ENCODE data around the gene TIMM44.

The TIMM44 gene

DNA sequence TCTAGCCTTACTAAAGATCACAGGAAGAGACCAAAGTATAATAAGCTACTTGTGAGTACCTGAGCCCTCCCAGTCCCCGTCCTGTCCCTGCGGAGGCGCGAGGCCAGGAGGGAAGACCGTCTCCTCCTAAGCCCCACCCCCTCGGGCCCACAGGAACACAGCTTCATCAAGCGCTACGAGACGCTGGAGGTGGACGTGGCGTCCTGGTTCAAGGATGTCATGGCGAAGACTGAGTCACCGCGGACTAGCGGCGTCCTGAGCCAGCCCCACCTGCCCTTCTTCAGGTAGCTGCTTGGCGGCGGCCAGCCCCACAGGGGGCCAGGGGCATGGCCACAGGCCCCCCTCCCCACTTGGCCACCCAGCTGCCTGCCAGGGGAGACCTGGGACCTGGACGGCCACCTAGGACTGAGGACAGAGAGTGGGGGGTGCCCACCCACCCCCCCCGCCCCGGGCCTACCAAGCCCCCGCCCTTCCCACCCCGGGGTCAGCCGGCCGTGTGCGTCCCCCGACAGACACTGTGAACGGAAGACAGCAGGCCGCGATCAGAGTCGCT lies 31.2 kb downstream of the TIMM44 start:
- DNase-seq, result no peak

DNA sequence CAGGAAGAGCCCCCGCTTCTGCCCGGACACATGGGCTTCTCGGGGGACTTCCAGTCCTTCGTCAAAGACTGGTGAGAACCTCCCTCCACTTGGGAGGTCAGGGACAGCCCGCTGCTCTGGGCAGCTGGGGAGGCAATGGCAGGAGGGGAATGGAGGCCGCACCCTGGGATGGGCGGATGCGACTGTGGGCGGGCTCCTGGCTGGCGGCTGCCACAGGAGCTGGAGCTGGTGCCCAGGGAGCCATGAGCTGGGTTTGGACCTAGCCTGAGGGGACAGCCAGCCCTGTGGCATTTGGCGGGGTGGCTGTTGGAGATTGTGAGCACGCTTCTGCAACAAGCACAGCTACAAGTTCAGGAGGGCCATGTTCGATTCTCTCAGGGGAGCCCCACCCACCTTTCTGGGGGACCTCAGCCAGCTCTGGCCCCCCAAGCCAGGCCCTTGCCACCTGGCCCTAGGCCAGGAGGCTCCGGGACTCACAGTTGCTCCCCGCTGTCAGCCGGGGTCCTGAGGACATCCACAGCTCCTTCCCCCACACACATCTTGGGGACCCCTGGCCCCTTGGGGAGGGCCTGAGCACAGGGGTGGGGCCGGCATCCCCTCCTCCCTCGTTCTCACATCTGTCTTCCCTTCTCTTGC lies 31.8 kb downstream of the TIMM44 start:
- no peak for DNase-seq

DNA sequence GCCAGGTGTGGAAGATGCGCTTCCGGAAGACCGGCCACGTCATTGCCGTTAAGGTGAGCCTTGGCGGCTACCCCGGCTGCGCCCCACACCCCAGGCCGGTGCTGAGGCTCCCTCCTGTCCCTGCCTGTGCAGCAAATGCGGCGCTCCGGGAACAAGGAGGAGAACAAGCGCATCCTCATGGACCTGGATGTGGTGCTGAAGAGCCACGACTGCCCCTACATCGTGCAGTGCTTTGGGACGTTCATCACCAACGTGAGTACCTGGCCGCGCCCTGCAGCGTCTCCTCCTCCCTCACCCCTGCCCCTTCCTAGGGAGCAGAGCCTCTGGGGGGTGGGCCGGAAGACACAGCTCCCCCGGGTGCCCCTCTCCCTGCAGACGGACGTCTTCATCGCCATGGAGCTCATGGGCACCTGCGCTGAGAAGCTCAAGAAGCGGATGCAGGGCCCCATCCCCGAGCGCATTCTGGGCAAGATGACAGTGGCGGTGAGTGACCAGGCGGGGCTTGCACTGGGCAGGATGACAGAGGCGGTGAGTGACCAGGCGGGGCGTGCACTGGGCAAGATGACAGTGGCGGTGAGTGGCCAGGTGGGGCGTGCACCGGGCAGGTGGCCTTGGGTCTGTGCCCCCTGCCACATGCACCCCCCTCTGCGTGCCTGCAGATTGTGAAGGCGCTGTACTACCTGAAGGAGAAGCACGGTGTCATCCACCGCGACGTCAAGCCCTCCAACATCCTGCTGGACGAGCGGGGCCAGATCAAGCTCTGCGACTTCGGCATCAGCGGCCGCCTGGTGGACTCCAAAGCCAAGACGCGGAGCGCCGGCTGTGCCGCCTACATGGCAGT lies 32.9 kb downstream of the TIMM44 start:
- no peak for DNase-seq

DNA sequence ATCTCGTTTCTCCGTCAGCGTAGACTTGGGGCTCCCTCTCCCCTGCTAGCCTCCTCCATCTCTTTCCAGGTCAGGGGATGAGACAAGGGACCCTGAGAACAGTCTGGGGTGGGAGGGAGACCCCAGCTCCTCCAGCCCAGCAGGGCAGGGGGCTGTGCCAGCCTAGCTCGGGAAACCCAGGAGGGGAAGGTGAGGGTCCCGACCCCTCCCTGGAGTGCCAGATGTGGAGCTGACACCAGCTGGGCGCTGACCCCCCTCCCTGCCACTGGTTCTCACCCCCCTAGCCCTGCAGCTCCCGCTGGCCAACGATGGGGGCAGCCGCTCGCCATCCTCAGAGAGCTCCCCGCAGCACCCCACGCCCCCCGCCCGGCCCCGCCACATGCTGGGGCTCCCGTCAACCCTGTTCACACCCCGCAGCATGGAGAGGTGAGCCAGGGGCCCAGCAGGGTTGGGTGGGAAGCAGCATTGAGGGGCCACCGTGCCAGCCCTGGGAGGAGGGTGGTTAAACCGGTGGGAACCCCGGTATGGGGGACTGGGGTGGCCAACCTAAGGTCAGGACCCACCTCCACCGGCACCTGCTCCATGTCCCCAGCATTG lies 33.9 kb downstream of the TIMM44 start:
- DNase-seq, result no peak

GRCh38 chr19:7908742-7909461 lies 34.6 kb downstream of the TIMM44 start:
- no peak for DNase-seq

DNA sequence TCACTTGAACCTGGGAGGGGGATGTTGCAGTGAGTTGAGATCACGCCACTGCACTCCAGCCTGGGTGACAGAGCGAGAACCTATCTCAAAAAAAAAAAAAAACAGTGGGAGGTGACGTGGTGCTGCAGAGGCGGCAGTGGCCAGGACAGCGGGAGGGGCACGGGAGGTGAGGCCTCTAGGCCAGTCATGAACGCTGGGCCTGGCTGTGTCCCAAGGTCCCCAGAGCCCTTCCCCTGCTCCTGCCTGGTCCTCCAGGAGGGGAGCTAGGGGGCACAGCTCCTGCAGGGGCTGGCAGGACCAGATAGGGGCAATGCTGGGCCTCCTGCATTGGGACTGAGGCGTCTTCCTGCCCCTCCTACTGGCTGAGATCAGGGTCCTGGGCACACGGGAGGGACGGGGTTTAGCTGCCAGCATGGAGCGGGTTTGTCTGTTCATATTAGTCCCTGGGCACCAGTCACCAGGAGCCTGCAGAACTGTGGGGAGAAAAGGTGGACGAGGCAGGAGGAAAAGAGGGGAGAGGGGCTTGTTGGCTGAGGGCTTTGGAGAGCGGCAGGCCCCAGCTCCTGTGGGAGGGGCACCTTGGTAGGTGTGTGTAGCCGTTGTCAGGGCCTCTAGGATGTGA lies 35.3 kb downstream of the TIMM44 start:
- no peak for DNase-seq

DNA sequence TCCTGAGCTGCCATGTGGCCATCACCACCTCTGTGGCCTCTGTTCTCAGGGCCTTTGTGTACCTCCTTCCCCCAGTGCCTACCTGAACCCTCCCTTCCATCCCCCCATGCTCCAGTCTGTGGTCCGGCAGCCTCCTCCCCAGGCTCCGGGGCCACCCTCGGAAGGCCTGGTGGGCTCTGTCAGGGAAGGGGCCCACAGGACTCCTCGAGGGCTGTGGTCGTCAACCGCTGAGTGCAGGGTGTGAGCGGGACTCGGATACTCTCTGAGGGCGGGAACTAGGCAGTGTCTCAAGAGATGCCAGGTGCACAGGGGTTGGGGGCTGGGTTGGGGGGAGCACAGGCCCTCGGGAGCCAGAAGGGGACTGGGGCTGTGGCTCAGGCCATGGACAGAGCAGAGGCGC lies 35.9 kb downstream of the TIMM44 start:
- DNase-seq, result no peak

DNA sequence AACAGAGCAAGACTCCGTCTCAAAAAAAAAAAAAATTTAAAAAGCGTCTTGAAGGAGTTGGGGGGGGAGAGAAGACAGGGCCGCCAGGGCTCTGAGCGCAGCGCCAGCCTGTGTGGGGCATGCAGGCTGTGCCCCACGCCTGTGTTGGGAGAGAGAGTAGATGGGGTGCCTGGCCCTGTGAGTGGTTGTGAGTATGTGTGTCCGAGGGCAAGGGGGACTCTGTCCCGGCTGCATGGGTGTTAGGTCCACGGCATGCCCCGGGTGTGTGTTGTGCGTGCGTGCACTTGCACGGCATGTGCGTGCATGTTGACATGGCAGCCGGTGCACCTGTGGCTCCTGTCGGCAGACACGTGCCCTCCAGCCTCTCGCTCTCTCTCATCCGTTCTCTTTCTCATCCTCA lies 36.3 kb downstream of the TIMM44 start:
- no peak for DNase-seq

DNA sequence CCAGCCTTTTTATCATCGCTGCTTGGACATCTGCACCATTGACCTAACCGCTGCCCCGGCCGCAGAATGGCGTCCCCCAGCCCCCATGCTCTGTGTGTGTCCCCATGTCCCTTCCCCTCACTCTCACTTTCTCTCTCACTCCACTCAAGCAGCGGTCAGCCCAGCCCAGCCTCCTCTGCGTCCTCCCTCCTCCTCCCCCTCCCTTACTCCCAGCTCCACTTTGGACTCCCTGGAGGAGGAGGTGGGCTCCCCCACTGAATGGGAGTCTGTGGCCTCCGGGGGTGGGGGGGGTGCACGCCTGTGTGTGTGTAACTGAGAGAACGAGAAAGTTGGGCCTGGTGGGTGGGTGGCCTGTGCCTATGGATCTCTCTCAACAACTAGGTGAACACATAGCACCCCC lies 37.6 kb downstream of the TIMM44 start:
- no peak for DNase-seq

- no peak for DNase-seq
Measured at GRCh38 chr19:7905268-7905667, 38.2 kb downstream of the TIMM44 start.

- no peak for DNase-seq
Measured at GRCh38 chr19:7904074-7905020, 39.1 kb downstream of the TIMM44 start.

DNA sequence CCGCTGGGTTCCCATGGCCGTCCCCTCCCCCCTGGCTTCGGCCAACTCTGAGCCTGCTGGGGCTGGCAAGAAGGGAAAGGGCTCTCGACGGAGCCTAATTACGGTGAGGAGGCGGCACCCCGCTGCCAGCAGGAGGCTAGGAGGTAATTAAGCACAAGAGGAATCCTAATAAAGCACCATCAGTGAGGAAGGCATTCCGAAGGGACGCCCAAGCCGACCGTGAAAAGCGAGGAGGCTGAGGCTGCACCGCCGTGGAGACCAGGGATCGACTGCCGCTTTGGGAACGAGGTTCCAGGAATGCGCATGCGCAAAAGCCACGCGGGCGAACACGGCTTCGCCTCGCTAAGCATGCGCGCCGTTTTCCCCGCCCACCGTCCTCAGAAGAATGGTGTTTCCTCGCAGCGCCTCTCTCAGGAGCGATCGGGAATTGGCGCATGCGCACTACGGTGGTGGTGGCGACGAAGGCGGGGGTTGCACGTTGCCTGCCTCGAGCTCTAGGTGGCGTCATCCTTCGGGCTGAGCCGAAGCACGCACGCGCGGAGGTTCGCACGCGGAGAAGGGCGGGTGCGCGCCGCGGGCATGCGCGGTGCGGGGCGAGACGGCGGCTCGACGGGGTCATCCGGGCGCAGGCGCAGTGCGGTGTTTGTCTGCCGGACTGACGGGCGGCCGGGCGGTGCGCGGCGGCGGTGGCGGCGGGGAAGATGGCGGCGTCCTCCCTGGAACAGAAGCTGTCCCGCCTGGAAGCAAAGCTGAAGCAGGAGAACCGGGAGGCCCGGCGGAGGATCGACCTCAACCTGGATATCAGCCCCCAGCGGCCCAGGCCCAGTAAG lies 40.0 kb downstream of the TIMM44 start, which contains the start of gene MAP2K7:
TSS of gene MAP2K7 (plus strand) at position 634 of the 830 bp plus-strand sequence. CDS start at position 702, 68 bp downstream.
- DNase-seq, result peak; percentile 97

- no peak for DNase-seq
Measured at GRCh38 chr19:7902796-7903243, 40.6 kb downstream of the TIMM44 start.

DNA sequence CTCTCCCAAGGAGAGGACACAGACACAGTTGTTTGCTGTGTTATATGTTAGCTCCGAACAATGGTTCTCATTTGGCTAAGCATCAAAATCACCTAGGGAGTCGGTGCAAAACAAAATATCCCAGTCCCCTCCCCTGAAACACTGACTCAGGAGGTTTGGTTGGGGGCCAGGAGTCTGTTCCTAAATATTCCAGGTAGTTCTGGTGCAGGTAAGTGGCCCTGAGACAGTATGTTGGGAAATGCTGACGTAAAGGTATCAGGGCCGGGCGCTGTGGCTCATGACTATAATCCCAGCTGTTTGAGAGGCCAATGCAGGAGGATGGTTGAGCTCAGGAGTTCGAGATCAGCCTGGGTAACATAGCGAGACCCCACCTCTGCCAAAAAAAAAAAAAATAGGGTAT lies 42.1 kb downstream of the TIMM44 start:
- no peak for DNase-seq

DNA sequence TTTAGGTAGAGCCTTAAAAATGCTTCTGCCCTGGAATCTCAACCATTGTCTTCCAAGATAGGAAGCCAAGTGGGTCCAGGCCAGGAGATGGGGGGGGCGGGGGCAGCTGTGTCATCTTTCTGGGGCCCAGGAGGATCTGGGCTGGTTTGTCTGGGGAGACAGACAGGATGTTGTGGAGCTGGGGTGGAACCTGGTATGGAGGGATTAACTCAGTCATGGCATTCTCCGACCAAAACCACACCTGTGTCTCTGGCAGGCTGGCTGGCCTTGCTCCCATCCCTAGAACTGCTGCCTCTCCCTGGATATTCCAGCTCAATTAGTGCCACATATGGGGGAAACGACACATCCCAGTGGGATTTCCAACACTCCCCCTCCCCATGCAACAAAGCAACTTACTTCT lies 42.5 kb downstream of the TIMM44 start:
- DNase-seq, result no peak

DNA sequence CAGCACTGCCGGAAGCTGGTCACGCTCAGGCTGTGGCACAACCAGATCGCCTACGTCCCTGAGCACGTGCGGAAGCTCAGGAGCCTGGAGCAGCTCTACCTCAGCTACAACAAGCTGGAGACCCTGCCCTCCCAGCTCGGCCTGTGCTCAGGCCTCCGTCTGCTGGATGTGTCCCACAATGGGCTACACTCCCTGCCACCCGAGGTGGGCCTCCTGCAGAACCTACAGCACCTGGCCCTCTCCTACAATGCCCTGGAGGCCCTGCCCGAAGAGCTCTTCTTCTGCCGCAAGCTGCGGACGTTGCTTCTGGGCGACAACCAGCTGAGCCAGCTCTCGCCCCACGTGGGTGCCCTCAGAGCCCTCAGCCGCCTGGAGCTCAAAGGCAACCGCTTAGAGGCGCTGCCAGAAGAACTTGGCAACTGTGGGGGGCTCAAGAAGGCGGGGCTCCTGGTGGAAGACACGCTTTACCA lies 43.0 kb downstream of the TIMM44 start:
- DNase-seq, result no peak

DNA sequence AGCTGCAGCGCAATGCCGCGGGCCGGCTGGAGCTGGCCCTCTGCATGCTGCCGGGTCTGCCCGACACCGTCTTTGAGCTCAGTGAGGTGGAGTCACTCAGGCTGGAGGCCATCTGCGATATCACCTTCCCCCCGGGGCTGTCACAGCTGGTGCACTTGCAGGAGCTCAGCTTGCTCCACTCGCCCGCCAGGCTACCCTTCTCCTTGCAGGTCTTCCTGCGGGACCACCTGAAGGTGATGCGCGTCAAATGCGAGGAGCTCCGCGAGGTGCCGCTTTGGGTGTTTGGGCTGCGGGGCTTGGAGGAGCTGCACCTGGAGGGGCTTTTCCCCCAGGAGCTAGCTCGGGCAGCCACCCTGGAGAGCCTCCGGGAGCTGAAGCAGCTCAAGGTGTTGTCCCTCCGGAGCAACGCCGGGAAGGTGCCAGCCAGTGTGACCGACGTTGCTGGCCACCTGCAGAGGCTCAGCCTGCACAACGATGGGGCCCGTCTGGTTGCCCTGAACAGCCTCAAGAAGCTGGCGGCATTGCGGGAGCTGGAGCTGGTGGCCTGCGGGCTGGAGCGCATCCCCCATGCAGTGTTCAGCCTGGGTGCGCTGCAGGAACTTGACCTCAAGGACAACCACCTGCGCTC lies 43.6 kb downstream of the TIMM44 start:
- DNase-seq, result no peak

DNA sequence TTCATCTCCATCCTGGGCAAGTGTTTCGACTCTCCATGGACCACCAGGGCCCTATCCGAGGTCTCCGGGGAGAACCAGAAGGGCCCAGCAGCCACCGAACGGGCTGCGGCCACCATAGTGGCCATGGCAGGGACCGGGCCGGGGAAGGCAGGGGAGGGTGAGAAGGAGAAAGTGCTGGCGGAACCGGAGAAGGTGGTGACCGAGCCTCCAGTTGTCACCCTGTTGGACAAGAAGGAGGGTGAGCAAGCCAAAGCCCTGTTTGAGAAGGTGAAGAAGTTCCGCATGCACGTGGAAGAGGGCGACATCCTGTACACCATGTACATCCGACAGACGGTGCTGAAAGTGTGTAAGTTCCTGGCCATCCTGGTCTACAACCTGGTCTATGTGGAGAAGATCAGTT lies 44.5 kb downstream of the TIMM44 start:
- no peak for DNase-seq

GRCh38 chr19:7897292-7897691 lies 46.2 kb downstream of the TIMM44 start:
- DNase-seq, result no peak

DNA sequence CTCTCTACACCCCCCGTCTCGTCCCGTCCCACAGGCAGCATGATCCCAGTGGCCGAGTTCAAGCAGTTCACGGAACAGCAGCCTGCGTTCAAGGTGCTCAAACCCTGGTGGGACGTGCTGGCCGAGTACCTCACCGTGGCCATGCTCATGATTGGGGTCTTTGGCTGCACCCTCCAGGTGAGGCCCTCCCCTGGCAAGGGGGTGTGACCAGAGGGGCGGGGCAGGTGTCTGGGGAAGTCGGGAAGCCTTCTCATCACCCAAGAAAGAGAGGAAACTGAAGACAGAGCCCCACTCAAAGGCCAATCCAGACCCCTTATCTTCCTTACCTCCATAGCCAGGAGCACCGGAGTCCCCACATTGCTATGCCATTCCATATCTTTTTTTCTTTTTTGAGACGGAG lies 47.9 kb downstream of the TIMM44 start:
- DNase-seq, result no peak
